UCSD-AML1 (cell line): Measurements from ENCODE around the gene HOXB13.

Experiments
- DNase-seq: peaks from one replicate; lab custom pipeline; 2025; ENCODE audit not compliant: unreplicated experiment; lab: John Stamatoyannopoulos, UW

The HOXB13 gene

GRCh38 chr17:48748718-48749566 is 20.4 kb upstream of the HOXB13 start:
- no peak for DNase-seq

GRCh38 chr17:48747445-48748363 is 19.2 kb upstream of the HOXB13 start:
- DNase-seq: no peak

DNA sequence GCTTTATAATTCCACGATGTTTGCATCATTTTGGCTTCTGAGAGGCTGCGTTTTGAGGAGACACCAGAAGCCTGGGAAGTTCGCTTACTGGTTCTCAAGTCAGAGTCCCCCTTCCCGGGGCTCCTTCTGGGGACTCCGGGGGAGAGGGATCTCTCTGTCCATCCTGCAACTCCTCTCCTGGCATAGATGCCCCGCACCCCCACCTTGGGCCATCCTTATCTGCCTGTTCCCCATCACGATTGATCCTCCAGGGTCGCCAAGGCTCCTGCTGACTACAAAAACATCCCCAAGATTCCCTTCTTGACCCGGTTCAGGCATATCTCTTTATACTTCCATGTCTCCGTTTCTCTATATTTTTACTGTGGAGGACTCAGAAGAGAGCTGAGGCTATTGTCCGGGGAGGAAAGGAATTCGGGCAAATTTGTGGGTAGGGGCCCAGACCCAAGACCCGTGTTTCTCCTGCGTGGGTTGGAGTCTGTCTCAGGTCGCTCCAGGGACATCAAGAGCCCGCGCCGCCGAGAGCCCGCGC is 18.4 kb upstream of the HOXB13 start:
- DNase-seq: no peak

GRCh38 chr17:48745381-48746275 is 17.1 kb upstream of the HOXB13 start:
- DNase-seq: no peak

DNA sequence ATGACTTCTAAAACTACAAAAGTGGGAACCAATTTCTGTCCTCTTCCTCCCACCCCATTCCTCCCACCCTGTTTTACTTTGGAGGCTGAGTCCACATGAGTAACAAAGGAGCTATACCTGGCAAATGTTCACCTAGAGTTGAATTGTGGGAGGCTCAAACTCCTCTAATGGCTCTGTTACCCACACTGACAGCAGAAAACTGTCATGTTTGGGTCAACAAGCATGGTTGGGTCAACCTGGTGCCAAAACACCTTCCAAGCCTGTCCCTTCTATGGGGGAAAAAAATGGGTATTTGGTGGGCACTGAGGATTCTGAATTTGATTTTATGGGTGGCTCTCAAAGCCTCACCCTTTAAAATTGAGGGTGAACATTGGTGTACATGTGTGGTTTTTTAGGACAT is 12.0 kb upstream of the HOXB13 start:
- no peak for DNase-seq

DNA sequence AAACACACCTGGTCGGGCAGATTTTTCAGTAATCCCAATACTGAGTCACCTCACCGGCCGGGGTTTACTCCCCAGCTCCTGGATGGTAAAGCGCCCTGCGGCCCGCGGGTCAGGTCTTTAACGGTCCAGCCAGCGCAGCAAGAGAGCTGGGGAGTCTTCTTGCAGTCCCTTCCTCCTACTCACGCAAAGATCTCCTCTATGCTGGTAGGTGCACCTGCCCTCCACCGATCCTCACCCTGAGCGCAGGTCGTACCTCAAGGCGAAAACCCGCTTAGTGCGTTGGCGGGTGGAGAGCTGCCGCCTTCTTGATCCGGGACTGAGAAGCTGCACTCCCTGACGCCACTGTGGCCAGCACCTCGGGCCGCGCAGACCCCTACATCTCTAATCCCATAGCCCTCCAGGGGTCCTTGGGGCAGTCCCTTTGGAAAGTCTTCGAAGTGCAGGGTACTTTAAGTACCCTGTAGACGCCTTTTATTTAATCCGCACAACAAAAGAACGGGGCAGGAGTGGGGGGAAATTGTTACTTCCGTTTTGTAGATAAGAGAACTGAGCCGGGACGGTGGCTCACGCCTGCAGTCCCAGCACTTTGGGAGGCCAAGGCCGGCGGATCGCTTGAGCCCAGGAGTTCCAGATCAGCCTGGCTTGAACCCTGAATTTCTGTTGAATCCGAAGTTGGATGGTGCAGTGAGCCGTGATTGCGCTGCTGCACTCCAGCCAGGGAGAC is 10.4 kb upstream of the HOXB13 start:
- no peak for DNase-seq

DNA sequence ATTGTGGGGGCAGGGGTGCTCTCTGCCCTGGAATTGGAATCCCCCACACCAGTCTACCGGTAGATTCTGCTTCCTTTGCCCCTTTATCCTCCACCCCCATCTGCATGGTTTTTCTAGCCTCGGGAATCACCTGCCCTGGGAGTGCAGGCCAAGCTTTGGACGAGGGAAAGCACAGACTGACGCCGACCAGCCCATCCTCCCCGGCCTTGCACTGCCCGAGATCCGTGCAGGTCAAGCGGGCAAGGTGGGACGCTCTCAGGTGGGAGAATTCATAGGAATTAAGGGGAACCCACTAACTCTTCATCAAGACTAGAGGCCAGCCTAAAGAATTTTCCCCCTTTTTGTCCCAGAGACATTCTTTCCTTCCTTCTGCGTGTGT is 9.9 kb upstream of the HOXB13 start:
- DNase-seq: no peak

GRCh38 chr17:48737330-48738043 is 8.9 kb upstream of the HOXB13 start:
- no peak for DNase-seq

DNA sequence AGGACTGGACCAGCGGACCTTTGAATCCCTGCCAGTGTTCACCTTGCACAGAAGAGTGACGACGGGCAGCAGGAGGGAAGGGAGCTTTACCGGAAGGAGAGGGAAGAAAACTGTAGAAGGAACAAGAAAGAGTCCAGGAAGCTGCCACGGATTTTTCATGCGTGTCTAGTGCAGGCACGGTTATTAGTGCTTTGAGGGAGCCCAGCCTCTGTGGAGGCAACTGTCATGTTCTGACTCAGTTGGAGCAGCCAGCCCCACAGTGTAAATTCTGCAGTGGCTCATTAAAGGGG is 6.5 kb upstream of the HOXB13 start:
- DNase-seq: no peak

GRCh38 chr17:48734333-48735061 is 5.9 kb upstream of the HOXB13 start:
- no peak for DNase-seq

- DNase-seq: no peak
Measured at GRCh38 chr17:48733632-48734328, 5.2 kb upstream of the HOXB13 start.

DNA sequence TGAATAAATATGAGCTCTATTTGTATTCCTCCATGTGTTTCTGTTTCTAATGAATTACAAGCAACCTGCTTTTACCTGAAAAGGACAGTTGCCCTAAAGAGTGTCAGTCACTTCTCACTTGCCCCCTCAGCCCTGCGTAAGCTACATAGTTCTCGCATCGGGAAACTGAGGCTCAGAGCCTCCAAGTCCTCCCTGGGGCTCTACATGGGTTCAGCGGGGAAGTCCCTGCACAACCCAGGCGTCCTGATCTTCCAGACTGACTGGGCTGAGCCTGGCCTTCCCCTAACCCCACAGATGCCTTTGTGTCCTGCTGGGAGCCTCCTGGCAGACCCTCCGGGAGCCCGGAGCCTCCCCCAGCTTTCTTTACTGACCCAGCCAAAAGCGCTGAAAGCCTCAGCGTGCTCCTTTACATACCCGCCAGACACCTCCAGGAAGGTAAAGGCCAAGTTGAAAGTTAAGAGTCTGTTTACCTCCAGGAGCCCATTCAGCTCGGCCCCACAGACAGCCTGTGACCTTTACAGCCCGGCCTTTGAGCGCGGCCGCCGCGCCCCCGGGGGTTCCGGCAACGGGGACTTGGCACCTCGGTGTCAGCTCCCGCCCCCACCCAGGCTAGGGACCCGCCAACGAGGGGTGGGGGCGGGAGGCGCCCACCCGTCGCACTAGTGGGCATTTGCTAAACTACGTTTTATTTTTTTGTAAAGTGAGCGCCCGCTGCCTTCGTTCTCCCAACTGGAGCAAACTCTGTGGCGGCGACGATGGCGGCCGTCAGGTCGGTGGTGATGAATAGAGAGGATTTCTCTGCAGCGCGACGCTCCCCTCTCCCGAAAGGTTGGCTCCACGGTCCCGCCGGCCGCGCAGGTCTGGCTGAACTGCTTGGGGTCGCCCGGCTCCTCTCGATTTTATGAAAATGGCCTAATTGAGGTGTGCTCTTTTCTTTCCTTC is 4.4 kb upstream of the HOXB13 start:
- DNase-seq: no peak

GRCh38 chr17:48731355-48731754 is 2.8 kb upstream of the HOXB13 start:
- DNase-seq: no peak

DNA sequence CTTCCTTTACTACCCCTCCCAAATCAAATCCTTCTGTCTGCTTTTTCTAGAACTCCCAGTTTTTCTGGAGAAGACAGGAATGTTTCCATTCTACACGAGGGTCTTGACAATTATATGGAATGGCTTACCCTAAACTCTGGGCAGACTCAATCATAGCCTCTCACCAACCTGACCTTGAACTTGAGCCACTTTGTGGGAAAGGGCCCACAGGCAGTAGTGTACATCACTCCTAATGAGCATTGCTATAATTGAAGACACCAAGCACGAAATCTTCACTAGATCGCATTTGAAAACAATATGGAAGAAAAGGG is 1.6 kb upstream of the HOXB13 start:
- no peak for DNase-seq

- no peak for DNase-seq
Measured at GRCh38 chr17:48729335-48730239, 1.0 kb upstream of the HOXB13 start.

DNA sequence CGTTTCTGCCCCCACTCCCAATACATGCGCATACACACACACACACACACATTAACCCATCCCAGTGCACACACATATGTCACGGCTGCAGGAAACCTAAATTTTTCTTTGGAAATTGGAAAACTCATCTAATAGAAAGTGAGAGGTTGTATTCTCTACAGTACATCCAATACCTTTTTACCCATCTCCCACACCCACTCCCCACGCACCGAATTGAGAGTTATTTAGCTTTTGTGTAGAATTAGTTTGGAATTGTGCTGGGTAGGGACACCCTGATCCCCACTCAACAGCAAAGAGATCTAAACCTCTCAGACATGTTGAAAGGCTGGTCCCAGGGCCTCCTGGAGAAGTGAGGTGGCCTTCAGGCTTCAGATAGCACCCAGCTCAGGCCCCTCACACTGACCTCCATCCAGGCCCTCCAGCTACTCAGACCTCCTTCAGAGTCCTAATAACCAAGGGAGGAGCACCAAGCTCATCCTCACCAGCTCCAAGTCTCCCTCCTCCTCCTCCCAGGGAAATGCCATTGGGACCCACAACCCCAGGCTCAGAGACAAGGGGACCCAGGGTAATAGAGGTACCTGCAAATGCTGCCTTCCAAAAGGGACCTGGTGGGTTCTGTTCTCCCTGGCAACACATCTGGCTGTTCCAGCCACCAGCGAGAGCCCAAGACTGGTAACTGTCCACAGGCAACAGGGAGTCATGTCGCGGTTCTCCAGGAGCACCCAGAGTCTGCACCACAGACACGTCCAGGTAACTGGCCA is 955 bp downstream of the HOXB13 start:
- no peak for DNase-seq
